Aorta (tissue), 5 donors: ENCODE results near the gene ADAM15. TPM values are rescaled to one million over a fixed set of nuclear protein-coding genes. Genes with fewer than 3 reads are reported as not detected.
A peak's percentile ranks its signal among the peaks of the same experiment; 100 is the strongest.

Experiments
- ATAC-seq: fragments of 200-7000 bp; cut with Tn5 transposase; one replicate; pipeline ENCODE4 v1.9.1; 2022; ENCODE audit warnings: moderate library complexity; ENCODE audit not compliant: low FRiP score
- DNase-seq, 2 donors: peaks; one replicate each; pipeline ENCODE4 v3.0.0-alpha.2; 2020
- H3K27ac ChIP-seq, 2 donors: one replicate each; pipeline ENCODE4 v1.5.1; 2013; ENCODE audit warnings: low read length in 2 of 2, mild to moderate bottlenecking in 2 of 2, moderate library complexity in 2 of 2, control low read depth in 1 of 2, inconsistent platforms in 1 of 2, low read depth in 1 of 2
- H3K27me3 ChIP-seq, 2 donors: one replicate each; pipeline ENCODE4 v1.6.1; 2013; ENCODE audit warnings: control low read depth in 1 of 2, low read length in 1 of 2, mild to moderate bottlenecking in 1 of 2, moderate library complexity in 1 of 2; ENCODE audit not compliant: insufficient read depth in 2 of 2, control insufficient read depth in 1 of 2
- H3K36me3 ChIP-seq, 2 donors: one replicate each; pipeline ENCODE4 v1.6.1; 2013; ENCODE audit warnings: control low read depth in 1 of 2, low read length in 1 of 2, mild to moderate bottlenecking in 1 of 2; ENCODE audit not compliant: insufficient read depth in 2 of 2, control insufficient read depth in 1 of 2
- H3K4me1 ChIP-seq, 2 donors: one replicate each; pipeline ENCODE4 v1.6.1; 2013; ENCODE audit warnings: low read length in 2 of 2, control low read depth in 1 of 2, mild to moderate bottlenecking in 1 of 2, moderate library complexity in 1 of 2; ENCODE audit not compliant: insufficient read depth in 2 of 2, control insufficient read depth in 1 of 2
- H3K4me3 ChIP-seq, 2 donors: one replicate each; pipeline ENCODE4 v1.5.1; 2013; ENCODE audit warnings: low read length in 2 of 2, control low read depth in 1 of 2, mild to moderate bottlenecking in 1 of 2
- H3K9me3 ChIP-seq: one replicate; pipeline ENCODE4 v1.6.1; 2013; ENCODE audit warnings: mild to moderate bottlenecking, low read length; ENCODE audit not compliant: control insufficient read depth
- WGBS, 2 donors: extraction: QIAGEN DNeasy Blood & Tissue Kit; methylation state at CpG; one replicate each; pipeline ENCODE4 v1.1.7; 2013; 5-methylcytosine and 5-hydroxymethylcytosine counted together
- intact Hi-C, 2 donors: fragments of 100-400 bp; cut with DNase I; formaldehyde crosslinking; loops; one replicate each; pipeline versions ENCODE4 v1.14.2 to v1.15.0; 2022
- polyA plus RNA-seq, 2 donors: library from polyadenylated mRNA; stranded (reverse); fragments of 200-250 nt; gene quantifications; one replicate each; pipeline ENCODE4 v1.2.3, GENCODE V29; 2013
- total RNA-seq, 2 donors: library from RNA; stranded (reverse); fragmentation: NEBNext Ultra II Directional; extraction: Animal tissue kit (Norgen Biotek cat#: 25700); gene quantifications; one replicate each; pipeline ENCODE4 v1.2.1, GENCODE V29; 2021
- donor health status: healthy with polysubstance abuse.
- donor health status: Bipolar disorder and iron deficiency.
- donor health status: DM: no; HTN: no; CAD: no.
- donor health status: DM: no; HTN: no; CAD: no.
- donor health status: DM: yes; HTN: yes; CAD: no.

ADAM15 gene
- total and polyA plus RNA-seq, 4 donors: 17.3 to 180 (median 109) TPM

GRCh38 chr1:155043793-155044192 is 7.3 kb upstream of the ADAM15 start:
- intact Hi-C loops: loop anchor here in 1 of 2 donors (2.0 kb wide), 1 partner anchor 41 kb away; no protein-coding TSS in a partner anchor
- ATAC-seq (no peak), DNase-seq (no peak)
- Histone ChIP-seq H3K27me3 (no peaks in the 10 kb centered on the region), H3K4me1 (no peaks in the 10 kb centered on the region), H3K36me3 (no peaks in the 10 kb centered on the region), H3K4me3 (no peak overlapping the region), H3K27ac (no peak overlapping the region), H3K9me3 (no peaks in the 10 kb centered on the region)
- WGBS, 2 donors: 65 to 66% methylated on average over 3 of the region's 3 CpGs

- WGBS, 2 donors: 93 to 94% methylated on average over 6 of the region's 6 CpGs
- no peak overlapping the region for H3K4me3 ChIP-seq
- no peak overlapping the region for H3K27ac ChIP-seq
- H3K9me3 ChIP-seq: no peaks in the 10 kb centered on the region
- intact Hi-C loops: loop anchor here in 1 of 2 donors (2.0 kb wide), 1 partner anchor 40 kb away; no protein-coding TSS in a partner anchor
- ATAC-seq: no peak
- DNase-seq: no peak
- H3K4me1 ChIP-seq: no peaks in the 10 kb centered on the region
- H3K36me3 ChIP-seq: no peaks in the 10 kb centered on the region
- no peaks in the 10 kb centered on the region for H3K27me3 ChIP-seq
Observed at GRCh38 chr1:155044365-155044764, 6.8 kb upstream of the ADAM15 start.

GRCh38 chr1:155044812-155045657 is 6.1 kb upstream of the ADAM15 start:
- WGBS, 2 donors: 46 to 47% methylated on average over 7 of the region's 7 CpGs
- DNase-seq (peak; percentile 88 to 89), ATAC-seq (peak; percentile 90)
- H3K4me3 ChIP-seq: no peak overlapping the region
- H3K27ac ChIP-seq: no peak overlapping the region
- intact Hi-C loops: loop anchor here (2.0 to 5.0 kb wide), 2 partner anchors 37 to 40 kb away; no protein-coding TSS in a partner anchor
- H3K36me3 ChIP-seq: no peaks in the 10 kb centered on the region
- no peaks in the 10 kb centered on the region for H3K27me3 ChIP-seq
- H3K4me1 ChIP-seq: no peaks in the 10 kb centered on the region
- H3K9me3 ChIP-seq: no peaks in the 10 kb centered on the region

GRCh38 chr1:155048449-155049334 is 2.4 kb upstream of the ADAM15 start:
- intact Hi-C loops: loop anchor here in 1 of 2 donors (5.0 kb wide), 1 partner anchor 34 kb away; no protein-coding TSS in a partner anchor

GRCh38 chr1:155049651-155050559 is 1.2 kb upstream of the ADAM15 start:
- ATAC-seq (no peak), DNase-seq (no peak)
- Histone ChIP-seq H3K36me3 (no peaks in the 10 kb centered on the region), H3K27me3 (no peaks in the 10 kb centered on the region), H3K4me1 (no peaks in the 10 kb centered on the region), H3K9me3 (no peaks in the 10 kb centered on the region), H3K4me3 (no peak overlapping the region), H3K27ac (peak overlapping the region in 1 of 2 donors; percentile 65)
- WGBS, 2 donors: 13 to 17% methylated on average over 10 of the region's 10 CpGs
- intact Hi-C loops: loop anchor here in 1 of 2 donors (5.0 kb wide), 1 partner anchor 32 kb away; no protein-coding TSS in a partner anchor

More at GRCh38 chr1:155048449-155049334, 2.4 kb upstream of the ADAM15 start:
- H3K4me1 ChIP-seq: no peaks in the 10 kb centered on the region
- H3K36me3 ChIP-seq: no peaks in the 10 kb centered on the region
- WGBS, 2 donors: 91 to 94% methylated on average over 8 of the region's 8 CpGs
- no peaks in the 10 kb centered on the region for H3K27me3 ChIP-seq
- no peaks in the 10 kb centered on the region for H3K9me3 ChIP-seq
- no peak overlapping the region for H3K27ac ChIP-seq
- DNase-seq (no peak), ATAC-seq (no peak)
- no peak overlapping the region for H3K4me3 ChIP-seq

- intact Hi-C loops: no loop called here
- peak in 1 of 2 donors; percentile 80 for DNase-seq
- ATAC-seq: peak; percentile 21
Observed at GRCh38 chr1:155051342-155051776, 243 bp downstream of the ADAM15 start.

GRCh38 chr1:155051777-155052398 is 772 bp downstream of the ADAM15 start:
- no peaks in the 10 kb centered on the region for H3K9me3 ChIP-seq
- intact Hi-C loops: no loop called here
- H3K4me1 ChIP-seq: no peaks in the 10 kb centered on the region
- DNase-seq (peak; percentile 77 to 89), ATAC-seq (peak; percentile 50)
- no peaks in the 10 kb centered on the region for H3K27me3 ChIP-seq
- WGBS, 2 donors: 1 to 2% methylated on average over 27 of the region's 27 CpGs
- H3K27ac ChIP-seq: peak overlapping the region in 1 of 2 donors; percentile 53
- no peaks in the 10 kb centered on the region for H3K36me3 ChIP-seq
- H3K4me3 ChIP-seq: peak overlapping the region; percentile 44 to 67

More at GRCh38 chr1:155051342-155051776, 243 bp downstream of the ADAM15 start:
- Histone ChIP-seq H3K4me3 (peak overlapping the region; percentile 44 to 67), H3K9me3 (no peaks in the 10 kb centered on the region), H3K27ac (peak overlapping the region in 1 of 2 donors; percentile 53), H3K4me1 (no peaks in the 10 kb centered on the region), H3K36me3 (no peaks in the 10 kb centered on the region), H3K27me3 (no peaks in the 10 kb centered on the region)
- 0 to 1% methylated on average over 29 to 31 of the region's 31 CpGs for WGBS, 2 donors
